Measurements from ENCODE around the gene SPATA19.
A peak's percentile ranks its signal among the peaks of the same experiment; 100 is the strongest.

The SPATA19 gene

DNA sequence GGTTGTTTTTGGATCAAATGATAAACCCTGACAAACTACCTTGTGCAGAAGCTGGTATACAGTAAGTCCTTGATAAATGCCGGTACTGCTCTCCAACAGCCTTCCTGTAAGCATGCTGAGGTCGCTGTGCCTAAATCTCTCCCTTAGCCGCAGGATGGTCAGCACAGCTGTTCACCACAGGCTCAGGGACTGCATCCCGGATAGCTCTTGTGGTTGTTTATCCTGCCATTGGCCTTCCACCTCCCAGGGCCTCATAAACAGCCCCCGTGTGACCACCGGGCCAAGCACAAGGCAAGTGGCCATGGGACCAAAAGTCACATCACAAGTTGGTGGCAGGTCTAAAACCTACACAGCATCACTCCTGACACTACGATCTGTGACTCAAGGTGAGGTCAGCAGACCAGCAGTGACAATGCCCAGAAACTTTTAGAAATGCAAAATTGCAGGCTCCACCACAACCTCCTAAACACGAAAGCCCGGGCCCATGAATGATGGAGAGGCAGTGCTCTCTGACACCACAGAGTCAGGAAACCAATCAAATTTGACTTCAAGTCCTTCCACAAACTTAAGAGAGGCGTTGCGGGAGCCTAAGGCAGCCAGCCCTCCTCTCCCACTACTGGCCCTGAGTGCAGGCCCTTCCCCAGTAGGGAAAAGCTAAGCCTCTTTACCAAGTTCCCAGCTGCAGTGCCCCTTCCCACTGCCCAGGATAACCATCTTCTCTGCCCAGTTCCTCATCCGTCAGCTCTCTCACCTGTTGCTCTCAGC, 3.9 kb downstream of the SPATA19 start:
- TF ChIP-seq, protein P1, sequence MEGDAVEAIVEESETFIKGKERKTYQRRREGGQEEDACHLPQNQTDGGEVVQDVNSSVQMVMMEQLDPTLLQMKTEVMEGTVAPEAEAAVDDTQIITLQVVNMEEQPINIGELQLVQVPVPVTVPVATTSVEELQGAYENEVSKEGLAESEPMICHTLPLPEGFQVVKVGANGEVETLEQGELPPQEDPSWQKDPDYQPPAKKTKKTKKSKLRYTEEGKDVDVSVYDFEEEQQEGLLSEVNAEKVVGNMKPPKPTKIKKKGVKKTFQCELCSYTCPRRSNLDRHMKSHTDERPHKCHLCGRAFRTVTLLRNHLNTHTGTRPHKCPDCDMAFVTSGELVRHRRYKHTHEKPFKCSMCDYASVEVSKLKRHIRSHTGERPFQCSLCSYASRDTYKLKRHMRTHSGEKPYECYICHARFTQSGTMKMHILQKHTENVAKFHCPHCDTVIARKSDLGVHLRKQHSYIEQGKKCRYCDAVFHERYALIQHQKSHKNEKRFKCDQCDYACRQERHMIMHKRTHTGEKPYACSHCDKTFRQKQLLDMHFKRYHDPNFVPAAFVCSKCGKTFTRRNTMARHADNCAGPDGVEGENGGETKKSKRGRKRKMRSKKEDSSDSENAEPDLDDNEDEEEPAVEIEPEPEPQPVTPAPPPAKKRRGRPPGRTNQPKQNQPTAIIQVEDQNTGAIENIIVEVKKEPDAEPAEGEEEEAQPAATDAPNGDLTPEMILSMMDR (IDR thresholded peaks at IDR 0.05; ENCODE audit: control extremely low read depth, extremely low read depth, low read depth, missing control alignments), result no peak
- POLR2A ChIA-PET, result no interaction called here
- CTCF ChIA-PET, result interaction anchor here (1.0 kb wide), 1 partner anchor 11 kb away, joined by 3 read pairs; no protein-coding TSS in a partner anchor
- peak; percentile 10 for DNase-seq (ENCODE audit: extremely low spot score)

DNA sequence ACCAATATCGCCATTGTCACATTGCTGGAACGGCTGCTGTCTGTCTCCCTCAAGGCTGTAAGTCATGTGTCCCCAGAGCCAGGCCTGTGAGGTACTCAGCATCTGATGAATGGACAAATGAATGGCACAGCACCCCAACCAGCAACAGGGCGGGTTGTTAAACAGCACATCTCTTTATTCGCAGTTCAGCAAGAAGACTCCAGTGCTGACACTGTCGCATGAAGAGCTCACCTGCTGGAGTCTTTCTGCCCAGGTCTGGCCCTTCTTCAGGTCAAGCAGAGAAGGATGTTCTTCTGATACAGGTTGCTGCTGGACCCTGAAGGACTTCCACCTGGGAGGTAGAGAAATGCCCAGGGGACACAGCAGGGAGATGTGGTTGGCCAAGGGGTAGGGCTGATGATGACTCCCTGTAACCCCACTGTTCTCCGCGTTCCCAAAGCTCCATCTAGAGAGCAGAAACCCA, 4.8 kb downstream of the SPATA19 start:
- POLR2A ChIA-PET, result no interaction called here
- CTCF ChIA-PET, result no interaction called here
- TF ChIP-seq, protein P1 (IDR thresholded peaks at IDR 0.05; ENCODE audit: control extremely low read depth, extremely low read depth, low read depth, missing control alignments), result no peak
- DNase-seq (ENCODE audit: extremely low spot score), result peak; percentile 5

- ChIA-PET CTCF (interaction anchor here (0.7 to 5.0 kb wide), 14 partner anchors 9 to 766 kb away, joined by 3 to 65 read pairs (median 5); no protein-coding TSS in a partner anchor), POLR2A (no interaction called here)
These were observed 9.4 kb downstream of the SPATA19 start for GRCh38 chr11:133835593-133836548.

GRCh38 chr11:133834682-133835592, 10.4 kb downstream of the SPATA19 start:
- TF ChIP-seq, protein P1 (IDR thresholded peaks at IDR 0.05; ENCODE audit: control extremely low read depth, extremely low read depth, low read depth, missing control alignments), result peak; percentile 69
- CTCF ChIA-PET, result interaction anchor here (0.7 to 5.0 kb wide), 15 partner anchors 8 to 765 kb away, joined by 3 to 65 read pairs (median 4); no protein-coding TSS in a partner anchor
- POLR2A ChIA-PET, result no interaction called here
- DNase-seq (ENCODE audit: extremely low spot score), result peak; percentile 73

More at GRCh38 chr11:133835593-133836548, 9.4 kb downstream of the SPATA19 start:
- TF ChIP-seq, protein P1 (IDR thresholded peaks at IDR 0.05; ENCODE audit: control extremely low read depth, extremely low read depth, low read depth, missing control alignments), result no peak
- peak; percentile 4 for DNase-seq (ENCODE audit: extremely low spot score)

DNA sequence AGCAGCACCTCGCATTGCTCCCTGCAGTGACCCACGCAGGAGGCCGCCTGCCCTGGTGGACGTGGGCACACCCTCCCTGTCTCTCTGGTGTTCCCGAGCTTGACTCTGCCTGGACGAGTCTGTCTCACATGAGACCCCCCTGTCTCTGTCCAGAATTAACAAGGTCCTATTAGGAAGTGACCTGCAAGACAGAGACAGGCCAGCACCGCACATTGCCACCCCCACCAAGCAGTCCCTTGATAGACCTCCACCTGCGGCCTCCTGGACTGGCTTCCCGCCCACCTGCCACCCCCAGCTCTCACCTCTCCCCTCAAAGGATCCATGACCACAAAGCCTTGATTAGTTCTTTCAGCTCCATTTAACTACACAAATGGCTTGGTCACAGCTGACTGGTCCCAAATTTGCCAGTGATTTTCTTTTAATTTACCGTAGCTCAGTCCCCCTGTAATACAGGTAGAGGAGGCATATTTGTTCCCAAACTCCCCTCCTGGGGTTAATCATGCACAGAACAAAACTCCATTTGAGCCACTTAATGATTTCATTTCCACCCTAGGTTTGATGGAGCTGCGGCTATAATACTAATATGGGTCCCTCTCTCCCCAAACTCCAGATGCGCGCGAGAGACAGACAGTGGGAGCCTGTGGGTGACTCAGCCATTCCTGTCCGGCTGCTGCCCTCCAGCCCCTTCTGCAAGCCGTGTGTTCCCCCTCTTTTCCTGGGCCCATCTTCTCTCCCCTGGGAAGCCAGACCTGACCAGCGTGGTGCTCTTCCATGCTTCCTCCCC, 11.2 kb downstream of the SPATA19 start:
- TF ChIP-seq, protein P1 (IDR thresholded peaks at IDR 0.05; ENCODE audit: control extremely low read depth, extremely low read depth, low read depth, missing control alignments), result no peak
- POLR2A ChIA-PET, result no interaction called here
- DNase-seq (ENCODE audit: extremely low spot score), result peak; percentile 5
- CTCF ChIA-PET, result interaction anchor here (1.0 to 5.0 kb wide), 7 partner anchors 12 to 754 kb away, joined by 3 to 65 read pairs (median 5); no protein-coding TSS in a partner anchor
